Activated CD8-positive, alpha-beta memory T cell treated with anti-CD3 and anti-CD28 coated beads, Interleukin-2, amount 50 U/mL, for 24 hours (primary cell): ENCODE results near the gene KXD1.
"Not testable (repeated sequence)": the region's sequence is repeated elsewhere in the genome, so short reads cannot be mapped to it uniquely, and the experiment has no call there.

Experiments
- DNase-seq: peaks from one replicate; pipeline ENCODE4 v3.0.0-alpha.2; 2020; ENCODE audit errors: extremely low read depth

KXD1 gene

DNA sequence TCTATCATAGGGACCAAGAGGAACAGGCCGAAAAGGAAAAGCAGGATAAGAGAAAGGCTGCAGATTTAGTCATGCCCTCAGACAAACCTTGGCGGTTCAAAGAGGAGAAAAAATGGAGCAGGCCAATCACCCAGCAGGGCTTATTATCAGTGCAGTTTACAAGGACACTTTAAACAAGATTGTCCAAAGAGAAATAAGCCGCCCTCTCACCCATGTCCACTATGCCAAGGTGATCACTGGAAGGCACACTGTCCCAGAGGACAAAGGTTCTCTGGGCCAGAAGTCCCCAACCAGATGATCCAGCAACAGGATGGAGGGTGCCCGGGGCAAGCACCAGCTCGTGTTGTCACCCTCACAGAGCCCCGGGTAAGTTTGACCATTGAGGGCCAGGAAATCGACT is 22.6 kb downstream of the KXD1 start:
- DNase-seq: no peak

DNA sequence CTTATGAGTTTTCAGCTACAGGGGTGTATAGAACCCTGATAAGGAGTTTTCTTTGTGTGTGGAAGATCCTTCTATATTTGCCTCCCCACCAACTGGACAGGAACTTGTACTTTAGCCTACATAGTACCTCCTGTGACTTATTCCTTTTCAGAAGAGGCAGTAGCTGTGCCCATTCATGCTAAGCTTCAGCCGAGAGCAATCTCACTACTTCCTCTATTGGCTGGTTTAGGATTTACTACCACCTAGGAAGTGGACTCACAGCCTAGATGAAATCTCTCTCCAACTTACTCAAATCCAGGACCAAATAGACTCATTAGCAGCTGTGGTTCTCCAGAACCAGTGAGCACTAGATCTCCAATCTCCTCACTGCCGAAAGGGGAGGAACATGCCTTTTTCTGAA is 28.6 kb downstream of the KXD1 start:
- DNase-seq: no peak

DNA sequence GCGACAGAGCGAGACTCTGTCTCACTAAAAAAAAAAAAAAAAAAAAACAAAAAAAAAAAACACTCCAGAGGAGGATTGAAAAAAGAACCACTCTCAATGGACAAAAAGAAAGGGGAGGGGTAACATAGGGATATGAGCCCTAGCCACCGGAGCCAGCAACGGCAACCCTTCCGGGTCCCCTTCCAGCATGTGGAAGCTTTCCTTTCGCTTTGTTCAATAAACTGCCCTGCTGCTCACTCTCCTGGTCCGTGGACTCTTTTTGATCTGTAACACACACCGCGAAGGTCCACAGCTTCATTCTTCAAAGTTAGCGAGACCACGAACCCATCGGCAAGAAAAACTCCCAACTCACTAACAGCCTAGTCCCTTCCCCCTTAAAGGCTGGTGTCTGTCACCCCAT is 29.9 kb downstream of the KXD1 start:
- no peak for DNase-seq

DNA sequence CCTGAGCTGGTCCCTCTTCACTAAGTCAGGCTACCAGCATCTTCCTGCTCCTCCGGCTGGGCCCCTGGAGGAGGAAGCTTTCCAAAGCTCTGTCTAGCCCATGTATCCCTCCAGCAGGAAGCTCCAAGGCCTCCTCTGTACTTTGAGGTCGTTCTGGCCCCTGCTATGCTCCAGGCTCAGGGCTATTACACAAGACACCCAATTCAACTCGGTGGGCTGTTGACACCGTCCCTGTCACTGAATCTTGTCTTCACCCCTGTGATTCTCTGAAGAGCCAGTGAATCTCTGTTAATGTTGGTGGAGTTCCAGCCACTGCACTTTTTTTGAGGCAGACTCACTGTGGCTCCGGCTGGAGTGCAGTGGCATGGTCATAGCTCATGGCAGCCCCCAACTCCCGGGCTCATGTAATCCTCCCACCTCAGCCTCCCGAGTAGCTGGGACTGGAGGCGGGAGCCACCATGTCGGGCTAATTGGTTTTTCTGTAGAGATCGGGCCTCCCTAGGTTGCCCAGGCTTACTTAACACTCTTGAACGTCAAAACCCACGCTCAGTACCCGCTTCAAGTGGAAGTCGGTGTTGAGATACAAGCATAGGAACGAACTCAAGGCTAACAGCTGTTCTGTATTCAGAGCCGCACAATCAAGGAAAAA is 30.4 kb downstream of the KXD1 start:
- DNase-seq: no peak

DNA sequence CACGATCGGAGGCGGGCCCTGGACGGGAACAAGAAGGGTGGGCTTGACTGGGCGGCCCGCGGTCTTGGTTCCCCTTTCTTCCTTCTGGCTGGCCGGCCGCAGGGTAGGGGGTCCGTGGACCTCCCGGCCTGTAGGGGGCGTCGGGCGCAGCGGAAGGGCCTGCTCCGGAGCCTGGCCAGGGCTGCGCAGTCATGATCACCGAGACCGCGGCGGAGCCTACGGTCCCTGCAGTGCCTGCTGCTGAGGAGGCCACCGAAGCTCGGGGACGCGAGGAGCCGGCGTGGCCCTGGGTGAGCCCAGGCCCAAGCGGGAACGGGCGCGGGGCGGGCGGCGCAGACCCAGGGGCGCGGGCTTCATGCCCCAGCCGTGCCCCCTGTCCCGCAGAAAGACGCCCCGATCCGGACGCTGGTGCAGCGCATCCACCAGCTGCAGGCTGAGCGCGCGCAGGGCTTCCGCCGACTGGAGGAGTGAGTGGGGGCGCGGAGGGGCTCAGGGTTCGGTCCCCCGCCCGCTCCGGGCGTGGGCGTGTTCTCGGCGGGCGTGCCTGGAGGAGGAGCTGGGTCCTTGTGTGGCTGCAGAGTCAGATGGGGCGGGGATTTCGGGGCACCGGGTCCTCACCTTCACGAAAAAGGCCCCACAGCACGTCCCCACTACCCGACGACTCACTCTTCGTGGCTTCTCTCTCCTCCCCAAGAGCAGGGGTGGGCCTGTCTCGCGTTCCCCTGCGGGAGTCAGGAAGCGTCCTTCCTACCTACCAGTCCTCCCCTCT is 31.1 kb downstream of the KXD1 start, which contains the start of gene REX1BD:
REX1BD (plus strand) TSS at position 188 of the 769 bp plus-strand sequence; CDS start at position 192, 4 bp downstream.
- peak; percentile 79 for DNase-seq

DNA sequence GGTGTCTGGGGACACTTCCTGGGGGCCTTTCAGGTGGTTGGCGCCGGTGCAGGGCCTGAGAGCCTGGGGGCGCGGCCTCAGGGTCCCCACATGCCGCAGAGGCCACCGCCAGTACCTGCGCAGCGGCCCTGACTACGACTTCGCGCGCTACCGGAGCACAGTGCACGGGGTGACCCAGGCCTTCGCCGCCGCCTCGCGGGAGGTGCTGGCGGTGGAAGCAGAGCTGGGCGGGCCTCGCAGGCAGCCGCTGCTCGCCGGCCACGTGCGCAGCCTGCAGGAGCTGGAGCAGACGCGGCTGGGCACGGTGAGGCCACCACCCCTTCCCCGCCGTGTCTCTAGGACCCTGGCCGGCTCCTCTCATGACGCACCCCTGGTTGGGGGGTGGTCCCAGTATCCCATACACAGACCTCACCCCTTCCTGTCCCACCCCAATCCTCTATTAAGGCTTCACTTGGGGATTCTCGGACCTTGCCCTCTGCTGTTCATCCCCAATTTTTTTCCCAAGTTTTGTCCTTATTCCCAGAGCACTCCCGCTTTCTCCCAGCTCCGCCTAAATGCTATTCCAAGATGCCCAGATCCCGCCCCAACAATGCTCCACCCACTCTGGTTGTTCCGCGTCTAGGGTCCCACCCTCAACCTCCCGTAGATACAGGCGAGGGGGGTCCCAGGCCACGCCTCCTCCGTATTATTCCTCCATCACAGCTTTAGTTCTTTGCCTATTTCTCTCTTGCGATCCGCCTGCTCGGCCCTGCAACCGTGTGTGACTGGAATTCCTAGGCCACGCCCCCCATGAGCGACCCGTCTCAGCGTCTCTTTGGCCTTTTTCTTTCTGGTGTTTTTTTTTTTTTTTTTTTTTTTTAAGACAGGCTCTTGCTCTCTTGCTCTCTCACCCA is 32.0 kb downstream of the KXD1 start:
- DNase-seq: no peak

DNA sequence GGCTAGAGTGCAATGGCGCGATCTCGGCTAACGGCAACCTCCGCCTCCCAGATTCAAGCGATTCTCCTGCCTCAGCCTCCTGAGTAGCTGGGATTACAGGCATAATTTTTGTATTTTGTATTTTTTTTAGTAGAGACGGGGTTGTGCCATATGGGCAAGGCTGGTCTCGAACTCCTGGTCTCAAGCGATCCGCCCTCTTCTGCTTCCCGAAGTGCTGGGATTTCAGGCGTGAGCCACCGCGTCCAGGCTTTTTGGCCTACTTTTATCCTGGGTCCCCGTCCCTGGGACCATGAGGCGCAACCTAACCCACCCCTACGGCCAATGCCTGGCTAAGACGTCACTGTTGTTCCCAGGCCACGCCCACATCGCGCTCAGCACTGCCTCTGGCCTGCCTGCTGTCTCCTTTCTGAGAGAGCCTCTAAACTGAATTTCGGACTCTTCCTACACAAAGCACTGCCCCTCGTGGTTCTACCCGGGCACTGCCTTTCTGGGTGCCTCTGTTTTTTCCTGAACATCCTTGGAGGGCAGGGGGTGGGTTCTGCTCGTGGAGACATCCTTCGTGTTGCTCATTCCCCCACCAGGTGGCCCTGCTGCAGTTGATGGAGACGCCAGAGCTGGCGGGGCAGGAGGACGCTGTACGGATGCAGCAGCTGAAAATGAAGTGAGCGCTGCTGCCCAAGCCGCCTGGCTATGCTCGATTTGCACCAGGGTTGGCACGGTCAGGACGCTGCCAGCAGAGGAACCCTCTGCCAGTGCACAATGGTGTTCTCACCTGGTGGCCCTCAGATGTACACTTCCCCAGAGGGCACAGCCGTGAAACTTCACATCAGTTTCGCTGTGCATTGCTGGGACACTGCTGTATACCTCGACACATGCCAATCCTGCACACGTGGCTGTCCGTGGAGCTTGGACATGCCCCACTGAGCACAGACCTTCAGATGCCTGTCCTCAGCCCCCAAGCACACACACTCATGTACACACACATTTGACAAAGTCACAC is 32.9 kb downstream of the KXD1 start:
- no peak for DNase-seq

DNA sequence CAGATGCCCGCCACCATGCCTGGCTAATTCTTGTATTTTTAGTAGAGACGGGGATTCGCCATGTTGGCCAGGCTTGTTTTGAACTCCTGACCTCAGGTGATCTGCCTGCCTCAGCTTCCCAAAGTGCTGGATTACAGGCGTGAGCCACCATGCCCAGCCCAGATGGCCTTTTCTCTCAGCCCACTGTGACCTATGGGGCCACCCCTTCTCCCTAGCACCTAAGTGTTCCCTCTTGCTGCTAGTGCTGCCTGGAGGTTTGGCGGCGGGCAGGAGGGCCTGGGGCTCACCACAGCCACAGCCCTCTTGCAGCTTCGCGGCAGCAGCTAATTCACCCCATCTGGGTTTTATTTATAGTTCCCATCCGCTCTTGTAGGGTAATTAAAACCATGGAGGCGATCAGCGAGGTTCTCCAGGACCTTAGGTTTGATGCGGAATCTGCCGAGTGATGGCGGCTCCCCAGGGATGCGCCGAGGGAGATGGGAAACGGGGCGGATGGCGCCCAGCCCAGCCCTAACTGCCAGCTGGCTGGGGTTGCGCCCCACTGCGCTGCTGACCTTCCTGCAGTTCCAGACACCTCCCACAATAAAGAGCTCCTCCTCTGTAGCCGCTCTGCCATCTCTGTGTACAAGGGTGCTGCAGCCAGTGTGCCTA is 34.2 kb downstream of the KXD1 start:
- DNase-seq: no peak

DNA sequence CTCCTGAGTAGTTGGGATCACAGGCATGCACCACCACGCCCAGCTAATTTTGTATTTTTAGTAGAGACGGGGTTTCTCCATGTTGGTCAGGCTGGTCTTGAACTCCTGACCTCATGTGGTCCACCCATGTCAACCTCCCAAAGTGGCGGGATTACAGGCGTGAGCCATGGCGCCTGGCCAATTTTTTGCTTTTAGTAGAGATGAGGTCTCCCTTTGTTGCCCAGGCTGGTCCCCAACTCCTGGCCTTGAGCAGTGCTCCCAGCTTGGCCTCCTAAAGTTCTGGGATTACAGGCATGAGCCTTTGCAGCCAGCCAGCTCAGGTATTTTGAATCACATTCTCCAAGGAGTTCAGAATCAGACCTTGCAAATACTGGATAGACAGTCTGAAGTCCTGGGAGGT is 35.1 kb downstream of the KXD1 start:
- DNase-seq: not testable (repeated sequence)

DNA sequence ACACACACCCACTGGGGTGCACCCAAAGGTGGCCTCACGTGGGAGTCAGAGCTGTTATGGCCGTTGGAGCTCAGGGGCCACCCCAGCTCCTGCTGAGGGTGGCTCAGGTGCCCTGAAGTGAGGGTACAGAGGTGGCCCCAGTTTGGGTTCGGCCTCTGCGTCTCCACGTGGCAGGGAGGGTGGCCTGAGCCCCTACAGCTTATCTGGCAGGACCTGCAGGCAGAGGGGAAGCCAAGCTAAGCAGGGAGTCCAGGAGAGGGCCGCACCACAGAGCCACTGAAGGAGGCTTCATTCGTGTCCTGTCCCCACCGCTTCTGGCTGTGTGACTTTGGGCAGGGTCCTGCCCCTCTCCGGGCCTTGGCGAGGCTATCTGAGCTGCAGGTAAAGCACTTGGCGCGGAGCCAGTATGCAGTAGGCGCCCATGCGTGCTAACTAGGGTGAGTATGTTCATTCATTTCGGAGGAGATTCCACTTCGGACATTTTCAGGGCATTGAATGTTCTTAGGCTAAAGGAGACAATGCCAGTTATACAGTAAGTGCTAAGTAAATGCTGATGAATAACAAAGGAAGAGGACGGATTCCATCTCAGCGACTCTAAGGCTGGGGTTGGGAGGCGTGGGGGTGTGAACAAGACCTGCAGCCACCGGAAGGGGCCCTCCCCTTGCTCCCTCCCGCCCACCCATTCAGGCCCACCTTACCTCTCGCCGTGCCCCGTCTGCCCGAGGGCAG is 35.9 kb downstream of the KXD1 start:
- DNase-seq: no peak

DNA sequence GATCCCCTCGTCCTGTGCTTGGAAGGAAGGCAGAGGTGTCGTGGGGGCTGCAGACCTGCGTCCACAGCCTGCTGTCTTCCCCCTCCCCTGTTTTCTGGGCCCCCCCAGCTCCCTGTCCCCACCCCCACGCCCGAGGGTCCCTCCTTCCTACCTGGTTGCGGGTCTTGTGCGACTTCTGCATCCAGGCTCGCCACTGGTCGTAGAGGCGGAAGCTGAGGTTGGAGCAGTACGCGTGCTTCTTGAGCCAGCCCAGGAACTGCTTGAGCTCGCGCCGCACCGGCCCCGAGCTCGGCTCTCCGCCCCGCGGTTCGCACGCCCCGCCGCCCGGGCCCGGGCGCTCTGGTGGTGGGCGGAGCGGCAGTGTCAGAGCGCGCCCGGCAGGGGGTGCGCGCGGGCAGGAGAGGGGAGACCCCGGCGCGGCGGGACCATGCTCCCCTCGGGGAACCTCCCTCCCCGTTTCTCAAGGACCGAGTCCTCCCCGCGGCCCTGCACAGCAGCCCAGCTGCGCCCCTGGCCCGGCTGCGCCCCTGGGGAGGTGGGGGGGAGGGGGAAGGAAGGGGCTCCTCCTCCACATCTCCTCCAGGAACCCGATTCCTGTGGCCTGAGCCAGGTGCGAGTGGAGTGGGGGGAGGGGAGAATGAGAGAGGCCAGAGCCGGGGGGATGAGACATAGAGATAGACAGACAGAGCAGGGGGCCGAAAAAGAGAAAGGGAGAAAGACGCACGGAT is 36.6 kb downstream of the KXD1 start:
- DNase-seq: peak; percentile 29

DNA sequence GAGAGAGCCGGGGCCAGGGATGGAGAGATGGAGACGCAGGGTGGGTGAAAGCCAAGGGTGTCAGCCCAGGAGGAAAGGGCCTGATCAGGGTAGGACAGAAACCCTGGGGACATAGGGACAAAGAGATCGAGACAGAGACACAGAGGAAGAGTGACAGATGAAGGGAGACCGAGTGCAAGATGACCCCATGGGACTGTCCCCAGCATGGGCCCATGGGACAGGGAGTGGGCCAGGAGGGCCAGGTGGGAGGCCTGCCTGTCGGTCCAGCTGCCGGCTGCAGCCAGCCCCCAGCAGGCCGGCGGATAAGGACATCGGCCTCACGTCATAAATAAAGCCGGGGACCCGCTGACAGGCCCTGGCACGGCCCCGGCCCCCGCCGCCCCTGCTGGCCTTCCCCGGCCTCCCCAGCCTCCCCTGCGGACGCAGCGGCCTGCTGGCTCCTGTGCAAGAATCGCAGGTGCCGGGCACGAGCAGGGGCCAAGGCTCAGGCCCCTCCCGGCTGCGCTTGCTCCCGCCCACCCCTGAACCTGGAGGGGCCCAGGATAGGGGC is 37.2 kb downstream of the KXD1 start:
- DNase-seq: no peak

DNA sequence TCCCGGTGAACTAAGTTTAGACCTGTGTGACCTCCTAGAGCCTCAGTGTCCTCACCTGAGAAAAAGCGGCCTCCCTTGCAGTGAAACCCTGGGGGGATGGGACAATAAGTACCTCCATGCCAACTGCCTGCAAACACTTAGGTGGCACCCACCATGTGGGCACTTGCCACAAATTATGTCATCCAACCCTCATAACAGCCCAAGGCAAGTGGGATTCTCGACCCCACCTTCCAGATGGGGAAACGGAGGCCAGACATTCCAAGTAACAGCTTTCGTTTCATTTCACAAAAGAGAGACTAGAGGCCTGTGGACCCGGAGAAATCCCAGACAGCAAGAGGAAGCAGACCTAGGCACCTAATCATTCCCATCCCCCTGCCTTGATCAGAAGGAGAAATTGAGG is 37.8 kb downstream of the KXD1 start:
- DNase-seq: no peak

DNA sequence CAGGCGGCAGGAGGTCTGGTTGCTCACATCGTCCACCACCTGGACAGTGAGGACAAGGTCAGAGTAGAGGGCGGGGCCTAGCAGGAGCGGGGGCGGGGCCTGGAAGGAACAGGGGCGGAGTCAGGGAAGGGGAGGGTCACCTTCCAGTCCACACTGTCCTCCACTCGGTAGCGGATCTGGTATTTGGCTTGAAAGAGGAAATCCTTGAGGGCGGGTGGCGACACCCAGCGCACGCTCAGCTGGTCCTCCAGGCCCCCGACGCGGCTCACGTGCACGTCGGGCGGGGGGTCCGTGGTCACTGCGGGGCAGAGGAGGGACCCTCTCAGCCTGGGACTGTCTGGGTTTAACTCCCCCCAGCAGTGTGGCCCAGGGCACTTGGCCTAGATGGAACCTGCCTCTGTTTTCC is 39.1 kb downstream of the KXD1 start:
- DNase-seq: no peak

DNA sequence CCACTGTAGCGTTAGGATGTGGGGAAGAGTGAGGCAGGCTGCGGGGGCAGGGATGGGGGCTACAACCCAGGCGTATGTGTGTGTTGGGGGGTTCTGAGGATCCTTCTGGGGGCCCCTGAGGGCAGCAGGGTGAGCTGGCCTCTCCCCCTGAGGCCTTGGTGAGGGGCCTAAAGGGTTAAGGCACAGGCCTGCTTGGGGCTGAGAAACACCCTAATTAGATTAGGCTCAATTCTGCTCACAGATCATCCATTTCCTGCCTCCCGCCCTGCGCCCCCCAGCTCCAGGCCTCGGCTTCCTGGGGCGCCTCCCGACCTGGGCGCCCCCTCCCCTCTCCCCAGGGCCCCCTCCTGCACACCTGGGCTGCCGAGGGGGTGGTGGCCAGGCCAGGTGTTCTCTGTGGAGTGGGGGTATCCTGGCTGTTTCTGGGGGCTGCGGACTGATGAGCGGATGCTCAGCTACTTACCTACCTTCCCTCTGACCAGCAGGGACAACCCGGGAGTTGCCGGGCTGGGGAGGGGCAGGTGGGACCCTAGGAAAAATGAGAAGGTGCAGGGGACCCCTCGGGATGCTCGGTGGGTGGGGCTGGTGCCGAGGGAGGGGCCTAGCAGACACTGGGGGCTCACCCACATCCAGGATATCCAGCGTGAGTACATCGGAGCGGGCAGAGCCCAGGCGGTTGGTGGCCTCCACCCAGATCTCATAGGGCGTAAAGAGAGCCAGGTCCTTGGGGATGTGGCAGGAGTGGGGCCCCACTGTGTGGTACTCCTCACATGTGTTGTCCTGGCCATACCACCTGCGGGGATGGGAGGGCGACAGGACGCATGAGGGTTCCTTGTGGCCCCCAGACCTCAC is 40.4 kb downstream of the KXD1 start:
- DNase-seq: no peak

DNA sequence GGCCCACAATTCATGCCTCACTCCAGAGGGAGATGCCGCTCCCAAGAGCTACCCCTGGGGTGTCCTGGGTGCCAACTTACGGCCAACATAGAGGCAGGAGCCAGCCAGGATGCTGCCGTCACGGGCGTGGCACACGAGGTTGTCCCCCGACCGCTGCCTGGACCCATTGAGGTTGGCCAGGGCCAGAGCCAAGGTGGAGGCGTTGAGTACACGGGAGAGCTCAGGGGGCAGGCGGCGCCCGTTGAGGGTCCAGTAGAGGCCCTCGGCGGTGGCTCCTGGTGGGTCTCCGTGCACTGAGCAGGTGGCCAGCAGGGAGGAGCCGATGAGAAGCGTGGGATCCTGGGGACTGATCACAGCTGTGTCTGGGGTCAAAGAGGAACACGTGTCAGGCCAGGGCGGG is 41.8 kb downstream of the KXD1 start:
- no peak for DNase-seq

DNA sequence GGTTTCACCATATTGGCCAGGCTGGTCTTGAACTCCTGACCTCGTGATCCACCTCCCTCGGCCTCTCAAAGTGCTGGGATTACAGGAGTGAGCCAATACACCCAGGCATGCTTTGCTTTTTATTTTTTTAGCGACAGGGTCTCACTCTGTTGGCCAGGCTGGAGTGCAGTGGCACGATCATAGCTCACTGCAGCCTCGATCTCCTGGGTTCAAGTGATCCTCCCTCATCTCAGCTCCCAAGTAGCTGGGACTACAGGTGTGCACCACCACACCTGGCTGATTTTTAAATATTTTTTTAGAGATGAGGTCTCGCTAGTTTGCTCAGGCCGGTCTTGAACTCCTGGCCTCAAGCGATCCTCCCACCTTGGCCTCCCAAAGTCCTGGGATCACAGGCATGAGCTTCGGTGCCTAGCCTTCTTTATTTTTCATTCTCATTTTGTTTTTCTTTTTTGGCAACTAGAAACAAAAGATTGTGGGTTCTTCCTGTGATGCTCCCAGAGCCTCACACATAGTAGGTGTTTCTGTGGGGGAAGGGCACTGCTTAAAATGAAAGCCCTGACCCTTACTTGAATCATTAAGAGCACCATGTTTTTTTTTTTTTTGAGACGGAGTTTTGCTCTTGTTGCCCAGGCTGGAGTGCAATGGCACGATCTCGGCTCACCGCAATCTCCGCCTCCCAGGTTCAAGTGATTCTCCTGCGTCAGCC is 43.2 kb downstream of the KXD1 start:
- DNase-seq: not testable (repeated sequence)
